RPMI8226 (cell line): ENCODE measurements around the gene MUCL3.
"Not testable (repeated sequence)": the region's sequence is repeated elsewhere in the genome, so short reads cannot be mapped to it uniquely, and the experiment has no call there.

Experiments
- DNase-seq: peaks from one replicate; pipeline ENCODE4 v3.0.0-alpha.2; 2015

Gene MUCL3

GRCh38 chr6:30912746-30913520 is 27.8 kb upstream of the MUCL3 start:
- DNase-seq = no peak

- no peak for DNase-seq
Observed at GRCh38 chr6:30913721-30914075, 27.1 kb upstream of the MUCL3 start.

- DNase-seq = peak; percentile 95
Observed at GRCh38 chr6:30914076-30914853, 26.5 kb upstream of the MUCL3 start, which contains the start of gene VARS2. Gene VARS2, plus strand, starts transcription at chr6:30914238. Its CDS starts 599 bp downstream, at chr6:30914837.

- peak; percentile 13 for DNase-seq
Observed at GRCh38 chr6:30914854-30915590, 25.8 kb upstream of the MUCL3 start.

GRCh38 chr6:30915591-30915946 is 25.2 kb upstream of the MUCL3 start:
- peak; percentile 66 for DNase-seq

GRCh38 chr6:30917041-30917440 is 23.7 kb upstream of the MUCL3 start:
- no peak for DNase-seq

- no peak for DNase-seq
Observed at GRCh38 chr6:30917487-30917886, 23.3 kb upstream of the MUCL3 start.

- DNase-seq = no peak
Observed at GRCh38 chr6:30918670-30919069, 22.1 kb upstream of the MUCL3 start.

- DNase-seq = no peak
Observed at GRCh38 chr6:30922447-30922852, 18.3 kb upstream of the MUCL3 start.

GRCh38 chr6:30924040-30924627 is 16.6 kb upstream of the MUCL3 start:
- not testable (repeated sequence) for DNase-seq

- DNase-seq = no peak
Observed at GRCh38 chr6:30926644-30927043, 14.1 kb upstream of the MUCL3 start.

- DNase-seq = not testable (repeated sequence)
Observed at GRCh38 chr6:30927080-30927479, 13.7 kb upstream of the MUCL3 start.

GRCh38 chr6:30928677-30929076 is 12.1 kb upstream of the MUCL3 start:
- DNase-seq = no peak

GRCh38 chr6:30930506-30930905 is 10.3 kb upstream of the MUCL3 start:
- no peak for DNase-seq

- no peak for DNase-seq
Observed at GRCh38 chr6:30931272-30931671, 9.5 kb upstream of the MUCL3 start.

GRCh38 chr6:30931969-30932645 is 8.7 kb upstream of the MUCL3 start, which contains the start of gene SFTA2:
Gene SFTA2, minus strand, starts transcription at chr6:30932170. Its CDS starts 74 bp downstream, at chr6:30932096.
- no peak for DNase-seq

- no peak for DNase-seq
Observed at GRCh38 chr6:30932665-30933365, 8.0 kb upstream of the MUCL3 start.

GRCh38 chr6:30935018-30935417 is 5.8 kb upstream of the MUCL3 start:
- DNase-seq = peak; percentile 39

- DNase-seq = no peak
Observed at GRCh38 chr6:30937265-30937664, 3.5 kb upstream of the MUCL3 start.

GRCh38 chr6:30938730-30939129 is 2.0 kb upstream of the MUCL3 start:
- no peak for DNase-seq

- DNase-seq = no peak
Observed at GRCh38 chr6:30939473-30939872, 1.3 kb upstream of the MUCL3 start.
